PC-9 (cell line): ENCODE data around the gene PRM2. TPM values are rescaled to one million over a fixed set of nuclear protein-coding genes. Genes with fewer than 3 reads are reported as not detected.

Experiments
- BruUV-seq: library from RNA; stranded (reverse); fragments of 400-500 nt; replicated peaks from 2 replicates; lab custom pipeline; 2021; lab: Mats Ljungman, UMichigan
- CTCF ChIA-PET: fragments of 300-600 bp; sonication (Branson Sonifier 250); formaldehyde crosslinking; loops from one replicate; lab custom pipeline; 2022; ENCODE audit warnings: antibody characterized with exemption; lab: Charles Lee
- POLR2A ChIA-PET: fragments of 300-600 bp; sonication (Branson Sonifier 250); formaldehyde crosslinking; loops from one replicate; lab custom pipeline; 2022; ENCODE audit warnings: antibody characterized with exemption; ENCODE audit not compliant: unreplicated experiment; lab: Charles Lee
- DNase-seq, 2 experiments: peaks; one replicate each; pipeline versions ENCODE4 v3.0.0 to v3.0.0-alpha.2; 2015 to 2022; ENCODE audit warnings: mixed read lengths in 1 of 2
- H2AFZ ChIP-seq: fragments of 200-600 bp; sonication (generic); 2 replicates; pipeline ENCODE4 v1.8.1; 2017; ENCODE audit warnings: antibody characterized with exemption
- H3F3A ChIP-seq: fragments of 200-600 bp; sonication (generic); 2 replicates; pipeline ENCODE4 v1.8.1; 2017; ENCODE audit warnings: antibody characterized with exemption, mild to moderate bottlenecking, low read depth; ENCODE audit not compliant: insufficient read depth
- H3K27ac ChIP-seq: fragments of 200-600 bp; sonication (generic); 2 replicates; pipeline ENCODE4 v1.6.1; 2016; ENCODE audit warnings: mixed run types
- H3K27me3 ChIP-seq: fragments of 200-600 bp; sonication (generic); 2 replicates; pipeline ENCODE4 v1.6.1; 2016; ENCODE audit warnings: low read depth, mixed run types; ENCODE audit not compliant: insufficient read depth
- H3K36me3 ChIP-seq: fragments of 200-600 bp; sonication (generic); 2 replicates; pipeline ENCODE4 v1.6.1; 2016; ENCODE audit warnings: low read depth, mixed run types
- H3K4me1 ChIP-seq: fragments of 200-600 bp; sonication (generic); replicated peaks from 2 replicates; pipeline ENCODE4 v1.6.1; 2016; ENCODE audit warnings: mixed run types; ENCODE audit not compliant: insufficient read depth
- H3K4me2 ChIP-seq: fragments of 200-600 bp; sonication (generic); 2 replicates; pipeline ENCODE4 v1.6.1; 2017; ENCODE audit warnings: mixed run types
- H3K4me3 ChIP-seq: fragments of 200-600 bp; sonication (generic); 2 replicates; pipeline ENCODE4 v1.6.1; 2016; ENCODE audit warnings: mixed run types
- H3K79me2 ChIP-seq: fragments of 200-600 bp; sonication (generic); 2 replicates; pipeline ENCODE4 v1.6.1; 2017; ENCODE audit warnings: low read depth, mixed run types
- H3K9me2 ChIP-seq: fragments of 200-600 bp; sonication (generic); 2 replicates; pipeline ENCODE4 v1.8.1; 2017; ENCODE audit warnings: mild to moderate bottlenecking; ENCODE audit not compliant: insufficient read depth
- H3K9me3 ChIP-seq: fragments of 200-600 bp; sonication (generic); 2 replicates; pipeline ENCODE4 v1.8.1; 2016; ENCODE audit warnings: low read depth; ENCODE audit not compliant: insufficient read depth
- H4K20me1 ChIP-seq: fragments of 200-600 bp; sonication (generic); 2 replicates; pipeline ENCODE4 v1.8.1; 2017; ENCODE audit not compliant: insufficient read depth
- EZH2 ChIP-seq: fragments of 200-600 bp; sonication (generic); IDR thresholded peaks from 2 replicates; pipeline ENCODE4 v1.8.0; 2017; ENCODE audit warnings: antibody characterized with exemption, low read depth
- intact Hi-C: fragments of 100-400 bp; cut with micrococcal nuclease; formaldehyde crosslinking; loops from one replicate; pipeline ENCODE4 v1.10.0; 2022; ENCODE audit not compliant: unreplicated experiment
- total RNA-seq: library from RNA; stranded (reverse); gene quantifications from 2 replicates; pipeline ENCODE4 v1.2.3, GENCODE V29; 2021
- TF ChIP-seq, protein P1 (sequence below): fragments of 200-600 bp; sonication (generic); conservative IDR thresholded peaks from 2 replicates; pipeline ENCODE4 v1.6.1; 2017; ENCODE audit warnings: mixed run types, antibody characterized with exemption, mild to moderate bottlenecking, moderate library complexity

PRM2 gene
- total RNA-seq, 1 experiment from 2014 or later, result not detected

DNA sequence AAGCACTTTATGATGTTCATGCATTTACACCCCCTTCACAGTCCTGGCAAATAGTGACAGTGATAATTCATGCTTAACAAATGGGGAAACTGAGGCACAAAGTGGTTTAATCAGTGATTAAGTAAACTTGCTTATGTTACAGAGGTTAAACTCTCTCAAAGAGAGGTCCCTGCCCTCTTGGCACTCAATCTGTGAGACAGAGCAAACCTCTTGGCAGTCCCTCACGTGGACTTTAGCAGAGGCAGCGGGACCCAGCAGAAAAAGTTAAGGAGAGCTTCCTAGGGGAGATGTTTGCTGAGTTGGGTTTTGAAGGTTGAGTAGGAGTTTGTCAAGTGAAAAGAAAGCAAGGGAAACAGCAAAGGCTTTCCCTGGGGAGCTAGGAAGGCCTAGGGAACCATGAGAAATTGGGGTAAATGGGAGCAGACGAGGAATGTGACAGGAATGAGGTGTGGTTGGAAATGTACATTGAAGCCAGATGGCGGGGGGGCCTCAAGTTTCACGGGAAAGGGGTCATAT lies 31.0 kb downstream of the PRM2 start:
- DNase-seq, result no peak
- H3K27ac ChIP-seq, result no peak overlapping the region
- H3K79me2 ChIP-seq, result no peaks in the 10 kb centered on the region
- CTCF ChIA-PET, result no interaction called here
- POLR2A ChIA-PET, result no interaction called here
- H3K4me2 ChIP-seq, result no peak overlapping the region
- intact Hi-C loops, result no loop called here
- H2AFZ ChIP-seq, result no peak overlapping the region
- no peaks in the 10 kb centered on the region for H3F3A ChIP-seq
- no peak for TF ChIP-seq EZH2
- TF ChIP-seq, protein P1, sequence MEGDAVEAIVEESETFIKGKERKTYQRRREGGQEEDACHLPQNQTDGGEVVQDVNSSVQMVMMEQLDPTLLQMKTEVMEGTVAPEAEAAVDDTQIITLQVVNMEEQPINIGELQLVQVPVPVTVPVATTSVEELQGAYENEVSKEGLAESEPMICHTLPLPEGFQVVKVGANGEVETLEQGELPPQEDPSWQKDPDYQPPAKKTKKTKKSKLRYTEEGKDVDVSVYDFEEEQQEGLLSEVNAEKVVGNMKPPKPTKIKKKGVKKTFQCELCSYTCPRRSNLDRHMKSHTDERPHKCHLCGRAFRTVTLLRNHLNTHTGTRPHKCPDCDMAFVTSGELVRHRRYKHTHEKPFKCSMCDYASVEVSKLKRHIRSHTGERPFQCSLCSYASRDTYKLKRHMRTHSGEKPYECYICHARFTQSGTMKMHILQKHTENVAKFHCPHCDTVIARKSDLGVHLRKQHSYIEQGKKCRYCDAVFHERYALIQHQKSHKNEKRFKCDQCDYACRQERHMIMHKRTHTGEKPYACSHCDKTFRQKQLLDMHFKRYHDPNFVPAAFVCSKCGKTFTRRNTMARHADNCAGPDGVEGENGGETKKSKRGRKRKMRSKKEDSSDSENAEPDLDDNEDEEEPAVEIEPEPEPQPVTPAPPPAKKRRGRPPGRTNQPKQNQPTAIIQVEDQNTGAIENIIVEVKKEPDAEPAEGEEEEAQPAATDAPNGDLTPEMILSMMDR, result no peak
- H3K9me2 ChIP-seq, result no peaks in the 10 kb centered on the region
- H3K9me3 ChIP-seq, result no peaks in the 10 kb centered on the region
- H3K27me3 ChIP-seq, result no peaks in the 10 kb centered on the region
- BruUV-seq, result no TSS peak
- H3K4me3 ChIP-seq, result no peak overlapping the region
- H3K36me3 ChIP-seq, result no peaks in the 10 kb centered on the region
- no peaks in the 10 kb centered on the region for H3K4me1 ChIP-seq
- H4K20me1 ChIP-seq, result no peaks in the 10 kb centered on the region

DNA sequence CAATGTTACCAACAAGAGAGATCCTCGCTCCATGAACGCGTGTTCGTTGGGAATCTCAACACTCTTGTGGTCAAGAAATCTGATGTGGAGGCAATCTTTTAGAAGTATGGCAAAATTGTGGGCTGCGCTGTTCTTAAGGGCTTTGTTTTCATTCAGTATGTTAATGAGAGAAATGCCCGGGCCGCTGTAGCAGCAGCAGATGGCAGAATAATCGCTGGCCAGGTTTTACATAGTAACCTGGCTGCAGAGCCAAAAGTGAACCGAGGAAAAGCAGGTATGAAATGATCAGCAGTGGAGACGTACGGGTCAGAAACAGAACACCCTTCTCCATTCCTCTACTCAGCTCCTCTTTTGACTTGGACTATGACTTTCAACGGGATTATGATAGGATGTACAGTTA lies 33.6 kb downstream of the PRM2 start:
- Histone ChIP-seq H3K27me3 (no peaks in the 10 kb centered on the region), H3K4me1 (no peaks in the 10 kb centered on the region), H3K9me2 (no peaks in the 10 kb centered on the region), H3K4me2 (no peak overlapping the region), H3K4me3 (no peak overlapping the region), H4K20me1 (no peaks in the 10 kb centered on the region), H3K79me2 (no peaks in the 10 kb centered on the region), H3K27ac (no peak overlapping the region), H3F3A (no peaks in the 10 kb centered on the region), H2AFZ (no peak overlapping the region), H3K9me3 (no peaks in the 10 kb centered on the region), H3K36me3 (no peaks in the 10 kb centered on the region)
- ChIA-PET CTCF (no interaction called here), POLR2A (no interaction called here)
- BruUV-seq, result no TSS peak
- no peak for TF ChIP-seq EZH2
- TF ChIP-seq, protein P1, result no peak
- intact Hi-C loops, result no loop called here
- DNase-seq, result no peak

GRCh38 chr16:11241480-11242204 lies 34.6 kb downstream of the PRM2 start:
- H3K36me3 ChIP-seq, result no peaks in the 10 kb centered on the region
- H3K4me2 ChIP-seq, result no peak overlapping the region
- H2AFZ ChIP-seq, result no peak overlapping the region
- no TSS peak for BruUV-seq
- no peak for DNase-seq
- no peak overlapping the region for H3K4me3 ChIP-seq
- no peaks in the 10 kb centered on the region for H3K79me2 ChIP-seq
- intact Hi-C loops, result no loop called here
- H3K4me1 ChIP-seq, result no peaks in the 10 kb centered on the region
- H4K20me1 ChIP-seq, result no peaks in the 10 kb centered on the region
- H3K27ac ChIP-seq, result no peak overlapping the region
- ChIA-PET POLR2A (no interaction called here), CTCF (no interaction called here)
- no peaks in the 10 kb centered on the region for H3K27me3 ChIP-seq
- no peaks in the 10 kb centered on the region for H3K9me3 ChIP-seq
- H3K9me2 ChIP-seq, result no peaks in the 10 kb centered on the region
- no peak for TF ChIP-seq EZH2
- TF ChIP-seq, protein P1, result no peak
- H3F3A ChIP-seq, result no peaks in the 10 kb centered on the region
